OCI-LY7 (cell line): ENCODE measurements around the gene BIK. TPM values are rescaled to one million over a fixed set of nuclear protein-coding genes. Genes with fewer than 3 reads are reported as not detected.

Experiments used
- BruUV-seq: library from RNA; stranded (reverse); fragments of 400-500 nt; replicated peaks from 2 replicates; lab custom pipeline; 2021; lab: Mats Ljungman, UMichigan
- CTCF ChIA-PET: fragments of 300-600 bp; sonication (Branson Sonifier 250); formaldehyde crosslinking; loops from one replicate; lab custom pipeline; 2022; ENCODE audit warnings: antibody characterized with exemption; ENCODE audit not compliant: unreplicated experiment; lab: Charles Lee
- POLR2A ChIA-PET: fragments of 300-600 bp; sonication (Branson Sonifier 250); formaldehyde crosslinking; loops from one replicate; lab custom pipeline; 2022; ENCODE audit warnings: antibody characterized with exemption; lab: Charles Lee
- DNase-seq: peaks from one replicate; pipeline ENCODE4 v3.0.0-alpha.2; 2015; ENCODE audit warnings: low spot score
- H2AFZ ChIP-seq: fragments of 200-600 bp; sonication (generic), shearing (Covaris generic); 2 replicates; pipeline ENCODE4 v1.6.1; 2014; ENCODE audit warnings: mild to moderate bottlenecking, antibody characterized with exemption, low read length, moderate library complexity
- H3K27ac ChIP-seq: fragments of 200-600 bp; sonication (generic); 2 replicates; pipeline ENCODE4 v1.5.1; 2014; ENCODE audit warnings: mixed run types, low read depth, mild to moderate bottlenecking, moderate library complexity, low read length, inconsistent platforms; ENCODE audit not compliant: poor library complexity, severe bottlenecking
- H3K36me3 ChIP-seq: fragments of 200-600 bp; sonication (generic); 2 replicates; pipeline ENCODE4 v1.6.1; 2014; ENCODE audit warnings: mild to moderate bottlenecking, antibody characterized with exemption, low read length, moderate library complexity, mixed read lengths; ENCODE audit not compliant: insufficient read depth
- H3K4me1 ChIP-seq: fragments of 200-600 bp; sonication (generic); 2 replicates; pipeline ENCODE4 v1.5.1; 2014; ENCODE audit warnings: mild to moderate bottlenecking, low read length; ENCODE audit not compliant: insufficient read depth, poor library complexity, severe bottlenecking
- H3K4me2 ChIP-seq: fragments of 200-600 bp; sonication (generic); 2 replicates; pipeline ENCODE4 v1.6.1; 2014; ENCODE audit warnings: mild to moderate bottlenecking, low read length
- H3K4me3 ChIP-seq: fragments of 200-600 bp; sonication (generic); 2 replicates; pipeline ENCODE4 v1.5.1; 2014; ENCODE audit warnings: mild to moderate bottlenecking, low read depth, low read length; ENCODE audit not compliant: poor library complexity, severe bottlenecking
- H3K79me2 ChIP-seq: fragments of 200-600 bp; sonication (generic); 2 replicates; pipeline ENCODE4 v1.6.1; 2016; ENCODE audit warnings: low read depth, mild to moderate bottlenecking, low read length, moderate library complexity, mixed read lengths; ENCODE audit not compliant: insufficient read depth
- H3K9me2 ChIP-seq: fragments of 200-600 bp; sonication (generic); 2 replicates; pipeline ENCODE4 v1.6.1; 2016; ENCODE audit warnings: mild to moderate bottlenecking, low read length, mixed read lengths; ENCODE audit not compliant: insufficient read depth
- H3K9me3 ChIP-seq: fragments of 200-600 bp; sonication (generic); 2 replicates; pipeline ENCODE4 v1.6.1; 2014; ENCODE audit warnings: mild to moderate bottlenecking, mixed run types, low read length, mixed read lengths
- H4K20me1 ChIP-seq: fragments of 200-600 bp; sonication (generic); 2 replicates; pipeline ENCODE4 v1.6.1; 2014; ENCODE audit warnings: mild to moderate bottlenecking, antibody characterized with exemption, low read length, moderate library complexity, mixed read lengths; ENCODE audit not compliant: insufficient read depth
- EZH2phosphoT487 ChIP-seq: fragments of 200-600 bp; sonication (generic); IDR thresholded peaks from 2 replicates; pipeline ENCODE4 v1.6.1; 2018; ENCODE audit warnings: low read depth, borderline replicate concordance, mild to moderate bottlenecking, mixed run types, antibody characterized with exemption, low read length, moderate library complexity, mixed read lengths
- intact Hi-C: fragments of 100-400 bp; cut with micrococcal nuclease; formaldehyde crosslinking; loops from one replicate; pipeline ENCODE4 v1.10.0; 2022; ENCODE audit not compliant: unreplicated experiment
- total RNA-seq, 2 experiments: library from RNA; depleted of rRNA in 1 of 2; stranded (reverse); fragments of >200 nt in 1 of 2; shearing (Covaris generic) in 1 of 2; gene quantifications; 2 replicates each; pipeline ENCODE4 v1.2.3, GENCODE V29; 2014 to 2022
- TF ChIP-seq, protein P1 (sequence below): fragments of 200-600 bp; sonication (generic); conservative IDR thresholded peaks from 2 replicates; pipeline ENCODE4 v1.5.1; 2014; ENCODE audit warnings: mild to moderate bottlenecking, antibody characterized with exemption, low read length, moderate library complexity, mixed read lengths

The BIK gene
- total RNA-seq, 2 experiments from 2014 or later, result 88.4 to 143 TPM

DNA sequence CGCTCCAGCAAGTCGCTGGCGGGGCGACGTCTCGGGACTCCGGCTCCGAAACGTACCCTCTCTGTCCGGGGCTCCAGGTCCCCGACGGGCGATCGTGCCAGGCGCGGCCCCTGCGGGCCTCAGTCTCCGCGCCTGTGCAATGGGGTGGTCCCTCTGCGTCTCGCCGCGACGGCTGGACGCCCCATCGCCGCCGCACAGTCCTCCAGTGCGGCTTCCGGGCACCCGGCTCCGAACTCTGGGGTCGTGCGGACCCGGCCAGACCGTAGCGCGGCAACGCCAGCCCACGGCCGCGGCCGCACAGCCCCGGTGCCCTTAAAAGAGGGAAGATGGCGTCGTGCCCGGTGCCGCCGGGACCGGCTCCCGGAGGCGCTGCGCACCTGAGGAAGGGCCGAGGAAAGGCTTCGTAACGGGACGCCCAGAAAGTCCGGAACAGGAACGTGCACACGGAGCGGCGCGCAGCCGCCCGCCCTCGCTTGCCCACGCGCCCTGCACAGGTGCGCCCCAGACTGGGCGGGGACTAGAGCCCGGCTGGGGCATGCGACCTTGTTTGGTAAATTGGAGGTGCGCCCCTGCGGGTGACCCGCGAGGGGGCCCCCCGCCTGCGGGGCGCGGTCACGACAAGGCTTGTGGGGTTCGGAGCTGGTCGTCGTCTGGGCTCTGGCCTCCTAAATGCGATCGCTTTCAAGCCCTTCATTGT, 525 bp downstream of the BIK start:
- H3K36me3 ChIP-seq, result peaks cover 43% of the 10 kb centered on the region
- intact Hi-C loops, result loop anchor here (1.0 to 2.0 kb wide), 3 partner anchors 22 to 76 kb away; partner anchors contain the start of genes TTLL1 and TTLL12
- H2AFZ ChIP-seq, result no peak overlapping the region
- H3K4me2 ChIP-seq, result peak overlapping the region; percentile 89
- peak overlapping the region; percentile 97 for H3K4me3 ChIP-seq
- no peaks in the 10 kb centered on the region for H3K9me3 ChIP-seq
- peak; percentile 89 for DNase-seq
- TF ChIP-seq, protein P1, sequence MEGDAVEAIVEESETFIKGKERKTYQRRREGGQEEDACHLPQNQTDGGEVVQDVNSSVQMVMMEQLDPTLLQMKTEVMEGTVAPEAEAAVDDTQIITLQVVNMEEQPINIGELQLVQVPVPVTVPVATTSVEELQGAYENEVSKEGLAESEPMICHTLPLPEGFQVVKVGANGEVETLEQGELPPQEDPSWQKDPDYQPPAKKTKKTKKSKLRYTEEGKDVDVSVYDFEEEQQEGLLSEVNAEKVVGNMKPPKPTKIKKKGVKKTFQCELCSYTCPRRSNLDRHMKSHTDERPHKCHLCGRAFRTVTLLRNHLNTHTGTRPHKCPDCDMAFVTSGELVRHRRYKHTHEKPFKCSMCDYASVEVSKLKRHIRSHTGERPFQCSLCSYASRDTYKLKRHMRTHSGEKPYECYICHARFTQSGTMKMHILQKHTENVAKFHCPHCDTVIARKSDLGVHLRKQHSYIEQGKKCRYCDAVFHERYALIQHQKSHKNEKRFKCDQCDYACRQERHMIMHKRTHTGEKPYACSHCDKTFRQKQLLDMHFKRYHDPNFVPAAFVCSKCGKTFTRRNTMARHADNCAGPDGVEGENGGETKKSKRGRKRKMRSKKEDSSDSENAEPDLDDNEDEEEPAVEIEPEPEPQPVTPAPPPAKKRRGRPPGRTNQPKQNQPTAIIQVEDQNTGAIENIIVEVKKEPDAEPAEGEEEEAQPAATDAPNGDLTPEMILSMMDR, result peak; percentile 50; the same call in 1 of the 2 replicates
- TF ChIP-seq EZH2phosphoT487, result no peak
- ChIA-PET CTCF (interaction anchor here (0.5 kb wide), 1 partner anchor 44 kb away, joined by 5 read pairs; no protein-coding TSS in a partner anchor), POLR2A (interaction anchor here (0.6 to 1.3 kb wide), 5 partner anchors 9 to 251 kb away, joined by 3 to 4 read pairs (median 3); no protein-coding TSS in a partner anchor)
- peaks cover 49% of the 10 kb centered on the region for H3K79me2 ChIP-seq
- H4K20me1 ChIP-seq, result no peaks in the 10 kb centered on the region
- peaks cover 57% of the 10 kb centered on the region for H3K4me1 ChIP-seq
- no TSS peak for BruUV-seq
- no peaks in the 10 kb centered on the region for H3K9me2 ChIP-seq
- H3K27ac ChIP-seq, result peak overlapping the region; percentile 96

DNA sequence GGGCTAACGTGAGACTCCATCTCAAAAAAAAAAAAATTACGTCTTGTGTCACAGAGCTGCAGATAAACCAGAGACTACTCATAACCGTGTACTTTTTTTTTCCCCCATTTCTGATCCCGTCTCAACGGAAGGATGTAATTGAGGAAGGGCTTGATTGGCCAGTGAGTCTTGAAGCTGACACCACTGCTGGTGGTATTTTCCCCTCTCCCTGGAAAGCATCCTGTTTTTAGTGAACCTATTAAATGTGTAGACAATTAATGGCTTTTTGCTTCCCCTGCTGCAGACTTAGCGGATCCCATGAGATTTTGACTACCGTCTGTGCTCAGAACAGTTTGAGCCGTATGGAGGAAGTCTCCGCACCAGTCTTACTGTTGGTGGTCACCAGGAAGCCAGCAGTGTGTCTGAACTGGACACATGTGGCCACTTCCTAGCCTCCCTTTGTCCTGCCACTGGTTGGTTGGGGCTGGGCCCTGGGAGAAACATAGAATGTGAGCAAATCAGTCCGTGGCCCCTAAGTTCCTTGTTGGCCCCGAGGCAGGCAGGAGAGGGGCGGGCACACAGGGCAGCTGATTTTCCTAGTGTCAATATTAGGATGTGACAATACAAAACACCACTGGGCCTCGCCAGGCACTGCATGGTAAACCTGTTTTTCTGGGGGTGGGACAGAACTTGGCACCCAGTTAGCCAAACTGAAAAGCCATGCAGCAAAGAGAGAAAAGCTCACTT, 3.1 kb downstream of the BIK start:
- peak overlapping the region; percentile 89 for H3K4me2 ChIP-seq
- H4K20me1 ChIP-seq, result no peaks in the 10 kb centered on the region
- no peak overlapping the region for H2AFZ ChIP-seq
- intact Hi-C loops, result no loop called here
- H3K4me1 ChIP-seq, result peaks cover 83% of the 10 kb centered on the region
- H3K79me2 ChIP-seq, result peaks cover 76% of the 10 kb centered on the region
- TF ChIP-seq EZH2phosphoT487, result no peak
- TF ChIP-seq, protein P1, result no peak
- peak overlapping the region; percentile 97 for H3K4me3 ChIP-seq
- ChIA-PET CTCF (no interaction called here), POLR2A (interaction anchor here (1.2 to 1.5 kb wide), 3 partner anchors 15 to 34 kb away, joined by 3 to 4 read pairs (median 3); no protein-coding TSS in a partner anchor)
- H3K27ac ChIP-seq, result peak overlapping the region; percentile 96
- no peaks in the 10 kb centered on the region for H3K9me2 ChIP-seq
- BruUV-seq, result TSS peak; percentile 45
- peak; percentile 60 for DNase-seq
- H3K36me3 ChIP-seq, result peaks cover 63% of the 10 kb centered on the region
- no peaks in the 10 kb centered on the region for H3K9me3 ChIP-seq
